NCI-H2227 (cell line): Measurements from ENCODE around the gene CACNA2D2.
A peak's percentile ranks its signal among the peaks of the same experiment; 100 is the strongest.

Experiments used
- DNase-seq: peaks from one replicate; lab custom pipeline; 2025; ENCODE audit not compliant: unreplicated experiment; lab: John Stamatoyannopoulos, UW

Gene CACNA2D2

DNA sequence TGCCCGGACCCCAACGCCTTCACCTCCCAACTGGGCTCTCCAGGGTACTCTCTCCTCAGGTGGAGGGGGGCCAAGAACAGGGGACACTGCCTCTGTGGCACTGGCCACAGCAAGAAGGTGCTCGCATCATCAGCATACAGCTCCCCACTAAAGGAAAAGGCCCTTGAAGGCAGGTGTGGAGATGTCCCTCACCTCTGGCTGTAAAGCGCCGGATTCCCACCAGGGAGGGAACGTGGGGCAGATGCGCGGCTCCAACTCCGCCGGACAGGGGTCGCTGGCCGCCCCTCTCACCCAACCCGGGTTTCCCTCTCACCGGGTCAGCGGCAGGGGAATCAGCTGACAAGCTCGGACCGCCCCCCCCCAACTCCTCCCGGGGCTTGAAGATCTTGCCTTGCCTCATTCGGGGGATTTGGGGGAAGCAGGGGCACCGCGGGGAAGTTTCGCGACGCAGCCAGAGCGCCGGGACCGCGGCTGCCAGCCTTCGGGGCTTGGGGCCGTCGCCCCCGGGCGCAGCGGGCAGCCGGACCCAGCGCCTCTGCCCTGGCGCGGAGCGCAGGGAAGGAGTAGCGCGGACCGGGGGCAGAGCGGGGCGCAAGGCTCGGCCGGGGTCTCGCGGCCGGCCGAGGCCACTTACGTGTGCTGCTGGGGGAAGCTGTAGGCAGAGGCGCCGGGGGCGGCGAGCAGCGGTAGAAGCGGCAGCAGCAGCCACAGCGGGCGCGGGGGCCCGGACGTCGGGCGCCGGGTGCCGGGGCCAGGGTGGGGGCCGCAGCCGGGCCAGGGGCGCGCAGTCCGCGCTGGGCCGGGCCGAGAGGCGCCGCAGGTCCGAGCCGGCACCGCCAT is 630 bp downstream of the CACNA2D2 start:
- peak; percentile 27 for DNase-seq

DNA sequence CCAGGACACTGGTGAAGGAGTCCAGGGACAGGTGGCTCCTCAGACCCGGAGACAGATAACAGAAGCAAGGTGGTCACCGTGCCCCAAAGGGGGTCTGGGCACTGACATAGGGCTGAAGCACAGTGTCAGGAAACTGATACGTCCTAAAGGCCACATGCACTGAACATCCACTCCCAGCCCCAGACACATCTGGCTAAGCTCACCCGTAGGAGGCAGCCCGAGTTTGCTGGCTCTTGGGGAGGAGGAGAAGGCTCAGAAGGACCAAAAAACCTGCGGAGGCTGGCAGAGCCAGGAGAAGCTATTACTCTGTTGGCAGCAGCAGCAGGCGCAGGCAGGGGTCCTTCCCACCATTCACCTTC is 1.2 kb downstream of the CACNA2D2 start:
- DNase-seq = no peak

DNA sequence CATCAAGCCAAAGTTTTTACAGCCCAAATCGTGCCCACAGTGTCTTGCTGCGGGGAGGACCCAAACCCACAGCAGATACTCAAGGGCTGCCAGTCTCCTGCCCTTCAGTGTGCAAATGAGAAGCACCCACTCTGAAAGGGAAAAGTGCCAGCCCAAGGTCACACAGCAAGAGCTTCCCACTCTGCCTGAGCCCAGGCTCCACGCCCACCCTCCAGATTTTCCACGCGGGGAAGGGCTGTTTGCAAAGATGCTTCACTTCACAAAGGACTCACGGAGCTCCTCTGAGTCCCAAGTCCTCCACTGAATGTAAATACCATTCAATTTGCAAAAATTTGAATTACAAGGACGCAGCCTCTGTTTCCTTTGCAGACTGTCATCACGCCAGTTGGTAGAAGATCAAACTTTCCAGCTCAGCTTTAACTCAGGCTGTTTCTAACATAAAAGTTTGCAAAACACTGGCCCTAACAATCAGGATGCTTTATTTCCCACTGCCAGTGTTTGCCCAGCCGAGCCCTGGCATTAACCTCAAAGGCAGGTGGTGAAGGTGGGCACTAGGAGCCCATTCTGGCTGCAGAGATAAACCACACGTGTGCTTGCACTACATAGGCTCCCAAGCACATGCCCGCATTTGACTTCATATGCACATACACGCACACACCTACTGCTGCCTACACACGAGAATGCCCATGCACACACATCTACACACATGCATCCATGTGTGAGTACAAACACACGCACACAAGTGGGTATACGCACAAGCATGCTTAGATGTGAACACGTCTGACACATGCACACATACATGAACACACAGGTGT is 7.6 kb downstream of the CACNA2D2 start:
- no peak for DNase-seq

DNA sequence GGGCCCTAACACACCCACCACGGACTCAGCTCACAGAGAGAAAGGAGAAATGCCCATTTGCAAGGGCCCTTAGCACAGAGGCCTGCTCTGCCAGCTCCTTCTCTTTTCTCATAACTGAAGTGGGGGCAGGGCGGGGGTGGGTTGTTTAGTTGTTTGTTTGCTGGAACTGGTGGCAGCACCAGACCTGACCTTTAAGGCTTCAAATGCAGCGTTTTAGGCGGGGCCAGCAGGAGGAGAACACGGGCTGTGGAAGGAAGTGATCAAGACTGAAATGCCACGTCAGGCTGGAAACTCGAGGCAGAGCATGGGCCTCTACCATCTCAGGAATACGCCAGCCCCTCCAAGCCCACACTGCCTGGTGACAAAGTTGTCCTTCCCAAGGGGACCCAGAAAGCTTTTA is 9.3 kb downstream of the CACNA2D2 start:
- no peak for DNase-seq

DNA sequence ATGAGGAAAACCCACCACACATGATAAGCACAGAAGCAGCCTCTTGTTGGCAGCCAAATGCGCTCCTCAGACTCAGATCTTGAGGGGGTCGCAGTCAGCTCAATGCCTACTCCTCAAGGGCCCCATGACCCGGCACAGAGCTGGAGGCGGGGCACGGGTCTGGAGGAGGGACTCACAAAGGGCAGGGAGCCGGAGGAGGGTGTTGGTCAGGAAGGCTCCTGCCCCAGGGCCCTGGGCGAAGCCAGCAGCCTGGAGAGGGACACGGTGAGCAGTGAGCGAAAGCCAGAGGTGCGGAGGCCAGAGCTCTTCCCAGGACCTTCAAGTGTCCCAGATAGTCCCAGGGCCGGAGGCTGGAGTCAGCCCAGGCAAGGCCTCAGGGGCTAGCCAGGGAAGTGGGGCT is 9.8 kb downstream of the CACNA2D2 start:
- no peak for DNase-seq

DNA sequence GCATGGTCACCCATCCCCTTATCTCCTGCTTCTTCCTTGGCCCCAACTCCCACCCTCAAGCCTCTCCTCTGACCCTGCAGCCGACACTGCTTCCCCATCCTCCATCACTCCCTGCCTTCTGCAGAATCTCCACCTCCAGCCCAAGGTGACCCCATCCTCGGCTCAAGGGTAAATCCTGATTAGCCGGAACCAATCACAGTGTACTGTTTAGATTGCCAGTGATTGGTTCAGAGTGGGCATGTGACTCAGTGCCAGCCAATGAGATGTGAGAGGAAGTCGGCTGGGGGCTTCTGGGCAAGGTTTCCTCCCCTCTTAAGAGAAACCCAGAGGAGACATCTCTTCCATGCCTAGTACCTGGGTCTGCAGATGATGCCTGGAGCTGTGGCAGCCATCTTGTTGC is 10.3 kb downstream of the CACNA2D2 start:
- no peak for DNase-seq

DNA sequence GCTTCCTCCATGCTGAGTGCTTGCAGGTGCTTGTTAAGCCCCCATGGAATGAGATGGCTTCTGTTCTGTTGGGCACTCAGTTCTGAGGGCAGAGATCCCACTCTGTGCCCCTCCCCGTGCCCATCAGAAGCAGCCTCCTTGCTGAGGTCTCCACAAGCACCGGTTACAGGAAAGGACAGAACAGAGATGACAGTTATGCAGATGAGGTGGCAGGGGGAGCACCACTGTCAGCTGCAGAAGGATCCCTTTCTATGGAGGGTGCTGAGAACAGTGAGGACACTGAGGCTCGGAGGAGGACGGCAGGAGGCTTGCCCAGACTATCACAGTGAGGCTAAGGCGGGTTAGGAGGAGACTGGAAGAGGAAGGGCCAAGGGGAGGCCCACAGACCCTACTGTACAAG is 12.4 kb downstream of the CACNA2D2 start:
- DNase-seq = no peak

DNA sequence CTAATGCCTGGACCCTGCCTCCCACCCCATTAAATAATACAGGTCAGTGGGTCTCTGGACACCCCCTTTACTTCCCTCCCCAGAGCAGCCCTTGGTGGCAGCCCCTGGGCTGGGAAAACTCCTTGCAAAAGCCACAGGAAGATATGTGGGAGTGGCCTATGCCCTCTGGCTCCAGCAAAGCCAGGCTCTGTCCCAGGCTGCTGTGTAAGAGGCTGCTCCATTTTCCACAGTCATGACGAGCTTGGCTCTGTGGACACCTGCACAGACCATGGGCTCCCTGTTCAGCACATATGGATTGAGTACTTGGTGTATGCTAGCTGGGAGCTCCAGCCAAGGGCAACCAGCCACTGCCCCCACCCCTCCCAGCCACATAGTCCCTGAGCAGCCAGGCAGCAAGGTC is 13.0 kb downstream of the CACNA2D2 start:
- DNase-seq = no peak

DNA sequence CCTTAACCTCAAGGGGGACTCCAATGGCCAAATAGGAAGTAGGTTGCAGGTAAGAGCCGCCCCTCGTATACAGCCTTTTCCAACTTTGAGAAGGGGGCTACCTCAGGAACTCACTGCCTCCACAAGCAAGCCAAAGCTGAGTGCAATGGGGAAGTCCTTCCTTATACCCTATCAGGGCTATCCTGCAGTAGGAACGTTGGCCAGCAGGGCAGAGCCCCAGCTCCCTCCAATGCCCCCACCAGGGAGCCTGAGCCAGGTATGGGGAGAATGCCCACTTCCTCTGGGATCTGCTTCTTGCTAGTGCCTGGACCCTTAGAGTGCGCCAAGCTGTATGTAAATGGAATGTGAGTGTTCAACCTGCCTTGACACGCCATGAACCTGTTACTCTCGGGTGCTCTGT is 16.3 kb downstream of the CACNA2D2 start:
- DNase-seq = no peak

DNA sequence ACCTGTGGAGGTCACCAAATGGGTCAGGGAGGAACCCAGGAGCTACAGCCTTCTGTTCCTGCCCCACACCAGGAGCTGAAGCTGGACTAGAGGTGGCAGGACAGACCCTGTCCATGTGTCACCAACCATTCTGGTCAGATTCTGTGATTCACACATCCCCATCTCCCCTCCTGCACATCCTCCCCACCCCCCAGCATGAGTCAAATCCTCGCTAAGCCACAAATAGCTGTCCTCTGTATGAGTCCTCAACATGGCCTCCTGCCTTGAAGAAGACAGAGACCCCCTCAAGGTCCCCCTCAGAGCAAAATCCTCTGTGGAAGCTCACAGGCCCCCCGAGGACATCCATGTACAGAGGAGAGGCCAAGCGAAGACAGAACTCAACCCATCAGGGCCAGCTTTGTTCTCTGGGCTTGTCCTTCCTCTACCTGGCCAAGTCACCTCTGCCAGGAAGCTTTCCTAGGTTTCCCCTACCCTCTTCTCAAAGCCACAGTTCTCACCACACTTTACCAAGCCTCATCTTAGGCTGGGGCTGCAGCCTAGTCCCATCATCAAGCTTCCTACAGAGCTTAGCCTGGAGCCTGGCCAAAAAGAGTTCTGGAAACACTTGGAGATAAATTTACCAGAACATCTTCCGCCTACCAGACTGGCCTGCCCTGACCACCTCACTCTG is 17.1 kb downstream of the CACNA2D2 start:
- no peak for DNase-seq

DNA sequence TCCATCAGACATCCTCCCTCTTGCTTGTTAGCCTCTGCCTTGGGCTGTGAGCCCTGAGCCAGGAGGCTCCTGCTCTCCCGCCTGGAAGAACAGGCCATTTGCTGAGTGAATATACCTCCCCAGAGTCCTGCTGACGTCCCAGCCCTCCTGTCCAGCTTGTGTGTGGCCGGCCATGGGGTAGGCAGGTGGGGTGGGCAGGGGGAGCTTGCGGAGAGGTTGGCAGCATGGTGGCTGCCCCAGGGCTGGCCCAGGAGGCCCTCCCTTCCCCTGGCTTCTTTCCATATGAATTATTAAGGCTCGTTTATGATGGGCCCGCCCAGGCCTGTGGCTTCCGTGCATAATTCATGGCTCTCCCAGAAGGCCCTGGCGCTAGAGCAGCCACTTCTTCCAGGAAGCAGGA is 18.7 kb downstream of the CACNA2D2 start:
- no peak for DNase-seq

DNA sequence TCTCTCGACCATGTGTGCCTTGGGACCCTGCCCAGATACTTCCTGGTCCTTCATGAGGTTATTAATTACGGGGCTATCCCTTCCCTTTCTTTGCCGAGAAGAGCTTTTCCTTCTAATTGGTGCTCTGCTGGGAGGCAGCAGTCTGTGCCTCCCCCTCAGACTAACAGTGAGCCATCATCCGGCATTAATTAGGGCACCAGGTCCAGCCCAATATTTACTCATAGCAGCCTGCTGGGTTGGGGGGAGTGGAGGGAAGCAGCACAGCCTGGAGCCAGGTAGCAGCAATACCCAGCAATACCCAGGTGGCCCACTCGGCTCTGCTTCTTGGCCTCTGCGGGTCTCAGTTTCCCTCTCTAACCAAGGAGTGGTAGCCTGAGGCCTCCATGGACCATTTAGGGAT is 20.1 kb downstream of the CACNA2D2 start:
- DNase-seq = no peak

DNA sequence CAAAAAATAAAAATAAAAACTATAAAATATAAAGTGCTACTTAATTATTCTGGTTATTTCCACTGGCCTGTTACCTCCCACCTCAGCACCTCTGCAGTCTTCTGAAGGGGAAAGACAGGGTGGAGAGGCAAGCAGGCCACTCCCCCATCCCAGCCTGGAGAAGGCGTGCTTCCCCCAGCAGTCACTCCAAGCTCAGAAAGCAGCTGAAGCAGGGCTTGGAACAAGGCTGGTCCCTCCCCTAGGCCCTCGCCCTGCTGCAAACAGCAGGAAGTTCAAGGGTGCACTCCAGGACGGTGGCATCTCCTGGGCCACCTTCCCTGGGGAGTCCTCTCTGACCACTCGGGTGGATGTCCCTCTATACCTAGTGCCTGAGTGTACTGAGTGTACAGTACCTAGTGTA is 21.4 kb downstream of the CACNA2D2 start:
- DNase-seq = peak; percentile 43

DNA sequence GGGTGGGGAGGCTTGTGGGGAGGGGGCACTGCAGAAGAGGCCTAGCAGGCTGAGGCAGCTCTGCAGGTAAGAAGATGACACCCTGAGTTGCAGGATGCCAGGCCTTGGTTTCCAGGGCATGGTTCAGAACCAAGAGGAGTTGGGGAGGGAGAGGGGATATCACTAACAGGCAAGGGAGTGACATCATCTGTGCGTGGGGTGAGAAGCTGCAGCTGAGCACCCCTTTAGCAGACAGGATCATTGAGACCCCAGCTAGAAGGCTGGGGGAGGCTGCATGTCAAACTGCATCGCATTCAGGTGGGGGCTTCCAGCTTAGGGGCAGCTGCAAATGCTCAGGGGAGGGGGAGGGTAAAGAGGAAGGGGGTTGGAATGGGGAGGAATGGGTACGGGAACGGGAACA is 23.0 kb downstream of the CACNA2D2 start:
- DNase-seq = no peak

DNA sequence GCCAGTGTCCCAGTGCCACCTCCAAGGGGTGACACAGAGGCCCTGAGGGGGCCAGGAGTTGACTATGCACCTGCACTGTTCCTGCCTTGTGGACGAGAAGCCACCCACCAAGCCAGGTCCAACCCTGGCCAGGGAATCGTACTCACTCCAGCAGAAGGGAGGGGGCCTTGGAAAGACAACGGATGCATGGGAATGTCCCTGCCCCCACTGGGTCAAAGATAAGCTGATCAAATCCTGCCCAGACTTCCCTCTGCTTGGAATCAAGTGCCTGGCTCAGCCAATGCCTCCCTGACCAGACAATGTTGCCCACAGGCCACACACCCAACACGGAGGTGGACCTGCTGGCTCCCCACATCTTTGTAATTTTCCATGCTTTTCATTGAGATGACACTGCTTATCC is 23.9 kb downstream of the CACNA2D2 start:
- no peak for DNase-seq

DNA sequence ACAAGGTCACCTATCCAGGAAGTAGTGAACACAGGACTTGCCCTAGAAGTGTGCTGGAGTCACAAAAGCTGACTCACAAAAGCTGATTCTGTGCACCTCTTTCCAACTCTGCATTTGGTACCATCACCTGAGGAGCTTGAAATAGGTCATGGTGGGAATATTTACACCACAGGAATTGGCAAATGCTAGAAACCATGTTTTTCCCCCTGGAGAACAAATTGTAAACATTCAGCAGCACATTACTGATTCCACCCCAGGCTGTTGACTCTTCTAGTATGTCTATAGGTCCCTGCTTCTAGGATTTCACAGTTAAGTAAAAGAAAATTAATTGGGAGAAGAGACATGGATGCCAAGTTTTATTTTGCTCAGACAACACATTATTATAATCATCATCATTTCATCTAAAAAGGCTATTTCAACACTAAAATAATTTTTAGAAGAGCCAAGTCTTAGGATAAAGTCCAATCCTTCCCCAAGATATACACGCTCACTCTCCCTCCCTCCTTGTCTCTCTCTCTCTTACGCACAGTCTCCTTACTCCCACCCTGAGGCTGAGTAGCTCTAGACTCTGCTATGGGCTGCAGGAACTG is 24.7 kb downstream of the CACNA2D2 start:
- no peak for DNase-seq

DNA sequence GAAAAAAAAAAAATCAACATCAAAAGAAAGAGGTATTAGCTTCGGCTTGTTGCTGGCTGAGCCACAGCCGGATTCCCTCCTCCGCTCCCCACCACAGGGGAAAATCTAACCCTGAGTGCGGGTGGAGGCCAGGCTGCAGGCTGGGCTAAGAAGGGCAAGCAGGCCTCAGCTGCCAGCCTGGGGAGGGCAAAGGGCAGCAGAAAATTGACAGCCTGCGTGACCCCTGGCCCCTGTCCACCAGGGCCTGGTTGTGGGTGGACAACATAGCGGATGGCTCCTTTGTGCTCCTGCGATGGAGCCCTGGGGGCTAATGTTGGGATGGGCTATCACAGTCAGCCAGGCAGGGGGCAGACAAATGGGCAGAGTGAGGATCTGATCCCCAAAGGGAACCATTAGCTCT is 25.4 kb downstream of the CACNA2D2 start:
- DNase-seq = no peak

DNA sequence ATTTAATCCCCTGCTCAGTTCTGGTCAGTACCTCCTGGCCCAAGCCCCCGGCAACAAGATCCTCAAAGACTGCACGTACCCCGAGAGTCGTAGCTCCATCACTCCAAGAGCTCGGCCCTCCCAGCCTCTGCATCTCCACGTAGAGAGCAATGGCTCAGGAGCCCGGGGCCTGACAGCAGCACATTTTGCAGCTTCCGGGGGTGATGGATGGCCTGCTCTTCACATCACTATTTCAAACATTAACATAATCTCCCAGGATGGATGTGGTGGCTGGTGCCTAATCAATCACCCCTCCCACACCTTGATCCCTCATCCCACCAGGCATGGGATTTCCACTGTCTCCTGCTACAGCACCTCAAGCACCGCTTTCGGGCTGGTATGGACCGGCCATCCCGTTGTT is 28.1 kb downstream of the CACNA2D2 start:
- no peak for DNase-seq

DNA sequence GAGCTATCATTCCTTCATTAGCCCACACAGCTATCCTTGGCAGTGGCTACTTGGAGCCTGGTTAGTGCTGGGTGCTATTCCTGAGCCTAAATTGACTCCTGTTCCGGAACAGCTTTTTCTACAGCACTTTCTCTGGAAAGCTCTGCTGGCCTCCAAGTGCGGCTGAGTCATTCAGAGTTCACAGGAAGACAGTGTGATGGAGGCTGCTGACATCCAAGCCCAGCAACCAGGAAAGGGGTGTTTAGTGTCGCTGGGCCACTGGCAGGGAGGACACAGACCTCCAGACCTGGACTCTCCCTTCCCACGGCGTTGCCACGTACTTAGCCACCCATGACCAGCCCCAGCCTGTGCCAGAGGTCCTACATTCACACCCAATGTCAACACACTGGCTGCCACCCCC is 28.7 kb downstream of the CACNA2D2 start:
- no peak for DNase-seq

DNA sequence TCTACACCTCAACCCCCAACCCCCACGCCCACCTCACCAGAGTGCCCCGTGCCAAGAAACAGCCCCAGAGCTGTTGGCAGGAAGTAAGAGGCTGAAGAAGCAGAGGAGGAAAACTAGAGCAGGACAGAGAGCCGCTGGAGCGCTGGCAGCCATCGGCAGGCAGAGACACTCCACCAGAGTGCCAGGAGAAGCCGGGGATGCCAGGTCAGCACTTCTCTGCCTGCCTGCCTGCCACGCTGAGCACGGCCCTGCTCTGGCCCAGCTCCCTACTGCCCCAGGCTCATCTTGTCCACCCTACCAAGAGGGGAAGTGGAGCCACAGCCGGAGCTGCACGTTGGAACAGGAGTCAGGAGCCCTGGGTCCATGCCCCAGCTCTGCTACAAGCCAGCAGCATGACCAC is 29.7 kb downstream of the CACNA2D2 start:
- no peak for DNase-seq

DNA sequence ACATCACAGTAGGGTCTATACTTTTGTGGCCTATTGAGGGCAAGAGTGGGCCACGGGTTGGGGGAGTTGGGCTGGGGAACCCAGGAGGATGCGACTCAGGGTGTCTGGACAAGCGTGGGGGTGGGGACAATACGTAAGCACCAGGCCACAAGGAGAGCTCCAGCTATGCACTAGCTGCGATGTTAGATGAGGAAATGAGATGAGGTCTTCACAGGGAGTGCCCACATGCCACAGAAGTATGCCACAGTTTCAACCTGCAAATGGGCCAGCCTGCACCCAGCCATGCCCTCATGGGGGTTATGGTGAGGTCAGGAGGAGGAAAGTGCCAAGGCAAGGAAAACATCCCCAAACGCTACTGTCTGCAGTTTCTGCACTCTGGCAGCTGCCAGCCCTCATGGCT is 30.5 kb downstream of the CACNA2D2 start:
- no peak for DNase-seq

DNA sequence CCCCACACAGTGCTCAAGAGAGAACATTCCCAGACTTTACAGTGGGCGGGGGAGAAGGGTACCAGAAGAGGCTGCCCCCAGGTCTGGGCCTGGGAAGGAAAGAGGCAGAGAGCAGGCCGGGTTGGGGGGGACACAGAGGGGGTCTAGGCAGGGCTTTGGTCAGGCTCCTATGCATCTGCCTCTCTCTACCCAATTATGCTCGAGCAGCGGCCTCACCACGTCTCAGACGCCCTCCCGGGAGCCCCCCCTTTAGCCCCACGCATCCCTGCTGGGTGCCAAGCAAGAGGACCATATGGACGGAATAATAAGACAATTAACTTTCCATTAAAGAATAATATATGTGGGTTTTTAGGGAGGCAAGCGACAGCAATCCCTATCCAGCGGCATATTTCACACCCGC is 32.8 kb downstream of the CACNA2D2 start:
- peak; percentile 42 for DNase-seq
